Stimulated activated memory B cell treated with anti-CD40 and anti-IgM and Interleukin-4, amounts not matched to agents 10 μg/mL and 1 μg/mL and 100 μg/mL, for 72 hours (primary cell): Measurements from ENCODE around the gene RNU6-1.

Source experiments
- ATAC-seq: fragments of 150-1000 bp; cut with Tn5 transposase; 2 replicates; pipeline ENCODE4 v1.10.0; 2021
- H3K27ac Mint-ChIP-seq: one replicate; pipeline ENCODE4 v1.8.0; 2022; ENCODE audit warnings: mild to moderate bottlenecking, mixed read lengths
- H3K27me3 Mint-ChIP-seq: one replicate; pipeline ENCODE4 v1.8.0; 2022; ENCODE audit warnings: mixed read lengths
- H3K36me3 Mint-ChIP-seq: one replicate; pipeline ENCODE4 v1.8.0; 2022; ENCODE audit warnings: mixed read lengths
- H3K4me1 Mint-ChIP-seq: one replicate; pipeline ENCODE4 v1.8.0; 2022; ENCODE audit warnings: mixed read lengths
- H3K4me3 Mint-ChIP-seq: one replicate; pipeline ENCODE4 v1.8.0; 2022; ENCODE audit warnings: mild to moderate bottlenecking, moderate library complexity, mixed read lengths
- H3K9me3 Mint-ChIP-seq: one replicate; pipeline ENCODE4 v1.8.0; 2022; ENCODE audit warnings: mixed read lengths

Gene RNU6-1

GRCh38 chr15:67822537-67823313, 17.1 kb downstream of the RNU6-1 start:
- H3K4me3 Mint-ChIP-seq = peak overlapping the region; percentile 26
- H3K4me1 Mint-ChIP-seq = peaks cover 54% of the 10 kb centered on the region

GRCh38 chr15:67821784-67822440, 17.9 kb downstream of the RNU6-1 start:
- H3K36me3 Mint-ChIP-seq = peaks cover 4% of the 10 kb centered on the region
- peaks cover 54% of the 10 kb centered on the region for H3K4me1 Mint-ChIP-seq
- H3K9me3 Mint-ChIP-seq = peaks cover 3% of the 10 kb centered on the region
- ATAC-seq = no peak
- H3K27ac Mint-ChIP-seq = no peak overlapping the region
- H3K27me3 Mint-ChIP-seq = peaks cover 92% of the 10 kb centered on the region
- peak overlapping the region; percentile 34 for H3K4me3 Mint-ChIP-seq

More at GRCh38 chr15:67822537-67823313, 17.1 kb downstream of the RNU6-1 start:
- H3K27ac Mint-ChIP-seq = no peak overlapping the region
- H3K27me3 Mint-ChIP-seq = peaks cover 85% of the 10 kb centered on the region
- H3K36me3 Mint-ChIP-seq = peaks cover 4% of the 10 kb centered on the region
- ATAC-seq = no peak
- peaks cover 3% of the 10 kb centered on the region for H3K9me3 Mint-ChIP-seq

GRCh38 chr15:67820992-67821783, 18.7 kb downstream of the RNU6-1 start:
- H3K36me3 Mint-ChIP-seq = peaks cover 4% of the 10 kb centered on the region
- H3K27ac Mint-ChIP-seq = no peak overlapping the region
- peaks cover 3% of the 10 kb centered on the region for H3K9me3 Mint-ChIP-seq
- no peak for ATAC-seq
- peaks cover 93% of the 10 kb centered on the region for H3K27me3 Mint-ChIP-seq
- H3K4me3 Mint-ChIP-seq = peak overlapping the region; percentile 34
- peaks cover 53% of the 10 kb centered on the region for H3K4me1 Mint-ChIP-seq

- no peak overlapping the region for H3K27ac Mint-ChIP-seq
- no peaks in the 10 kb centered on the region for H3K9me3 Mint-ChIP-seq
- H3K36me3 Mint-ChIP-seq = peaks cover 9% of the 10 kb centered on the region
- H3K27me3 Mint-ChIP-seq = peaks cover 85% of the 10 kb centered on the region
- ATAC-seq = no peak
- peaks cover 46% of the 10 kb centered on the region for H3K4me1 Mint-ChIP-seq
- H3K4me3 Mint-ChIP-seq = peak overlapping the region; percentile 18
These were observed 19.5 kb downstream of the RNU6-1 start for GRCh38 chr15:67820122-67820991.

GRCh38 chr15:67819636-67820035, 20.2 kb downstream of the RNU6-1 start:
- H3K9me3 Mint-ChIP-seq = no peaks in the 10 kb centered on the region
- no peak overlapping the region for H3K27ac Mint-ChIP-seq
- ATAC-seq = no peak
- H3K36me3 Mint-ChIP-seq = peaks cover 16% of the 10 kb centered on the region
- no peak overlapping the region for H3K4me3 Mint-ChIP-seq
- H3K27me3 Mint-ChIP-seq = peaks cover 81% of the 10 kb centered on the region
- H3K4me1 Mint-ChIP-seq = peaks cover 44% of the 10 kb centered on the region

GRCh38 chr15:67818464-67818863, 21.4 kb downstream of the RNU6-1 start:
- ATAC-seq = no peak
- Mint-ChIP-seq H3K4me3 (no peak overlapping the region), H3K36me3 (peaks cover 12% of the 10 kb centered on the region), H3K27ac (no peak overlapping the region), H3K9me3 (no peaks in the 10 kb centered on the region), H3K4me1 (peaks cover 33% of the 10 kb centered on the region), H3K27me3 (peaks cover 69% of the 10 kb centered on the region)

- peaks cover 12% of the 10 kb centered on the region for H3K36me3 Mint-ChIP-seq
- no peaks in the 10 kb centered on the region for H3K9me3 Mint-ChIP-seq
- no peak overlapping the region for H3K4me3 Mint-ChIP-seq
- no peak overlapping the region for H3K27ac Mint-ChIP-seq
- no peak for ATAC-seq
- peaks cover 52% of the 10 kb centered on the region for H3K27me3 Mint-ChIP-seq
- peaks cover 18% of the 10 kb centered on the region for H3K4me1 Mint-ChIP-seq
These were observed 23.2 kb downstream of the RNU6-1 start for GRCh38 chr15:67816668-67817067.

- no peak for ATAC-seq
- Mint-ChIP-seq H3K27me3 (peaks cover 37% of the 10 kb centered on the region), H3K4me3 (no peak overlapping the region), H3K4me1 (peaks cover 3% of the 10 kb centered on the region), H3K36me3 (peaks cover 12% of the 10 kb centered on the region), H3K9me3 (no peaks in the 10 kb centered on the region), H3K27ac (no peak overlapping the region)
These were observed 24.7 kb downstream of the RNU6-1 start for GRCh38 chr15:67815036-67815592.

GRCh38 chr15:67813104-67813634, 26.7 kb downstream of the RNU6-1 start:
- no peak for ATAC-seq
- H3K36me3 Mint-ChIP-seq = peaks cover 20% of the 10 kb centered on the region
- peaks cover 17% of the 10 kb centered on the region for H3K27me3 Mint-ChIP-seq
- no peak overlapping the region for H3K4me3 Mint-ChIP-seq
- H3K4me1 Mint-ChIP-seq = no peaks in the 10 kb centered on the region
- no peaks in the 10 kb centered on the region for H3K9me3 Mint-ChIP-seq
- no peak overlapping the region for H3K27ac Mint-ChIP-seq

GRCh38 chr15:67812241-67812644, 27.6 kb downstream of the RNU6-1 start:
- no peaks in the 10 kb centered on the region for H3K9me3 Mint-ChIP-seq
- H3K36me3 Mint-ChIP-seq = peaks cover 27% of the 10 kb centered on the region
- H3K27ac Mint-ChIP-seq = no peak overlapping the region
- ATAC-seq = no peak
- peaks cover 9% of the 10 kb centered on the region for H3K27me3 Mint-ChIP-seq
- no peaks in the 10 kb centered on the region for H3K4me1 Mint-ChIP-seq
- H3K4me3 Mint-ChIP-seq = no peak overlapping the region

GRCh38 chr15:67809866-67810265, 30.0 kb downstream of the RNU6-1 start:
- H3K36me3 Mint-ChIP-seq = peaks cover 28% of the 10 kb centered on the region
- no peaks in the 10 kb centered on the region for H3K4me1 Mint-ChIP-seq
- no peak overlapping the region for H3K4me3 Mint-ChIP-seq
- H3K27ac Mint-ChIP-seq = no peak overlapping the region
- no peaks in the 10 kb centered on the region for H3K27me3 Mint-ChIP-seq
- ATAC-seq = no peak
- no peaks in the 10 kb centered on the region for H3K9me3 Mint-ChIP-seq

- Mint-ChIP-seq H3K27ac (no peak overlapping the region), H3K9me3 (no peaks in the 10 kb centered on the region), H3K4me3 (no peak overlapping the region), H3K27me3 (no peaks in the 10 kb centered on the region), H3K36me3 (peaks cover 26% of the 10 kb centered on the region), H3K4me1 (no peaks in the 10 kb centered on the region)
- no peak for ATAC-seq
These were observed 30.4 kb downstream of the RNU6-1 start for GRCh38 chr15:67809441-67809840.

- H3K27ac Mint-ChIP-seq = no peak overlapping the region
- H3K27me3 Mint-ChIP-seq = no peaks in the 10 kb centered on the region
- H3K4me1 Mint-ChIP-seq = no peaks in the 10 kb centered on the region
- peaks cover 30% of the 10 kb centered on the region for H3K36me3 Mint-ChIP-seq
- no peak for ATAC-seq
- H3K4me3 Mint-ChIP-seq = no peak overlapping the region
- H3K9me3 Mint-ChIP-seq = no peaks in the 10 kb centered on the region
These were observed 31.0 kb downstream of the RNU6-1 start for GRCh38 chr15:67808821-67809220.

- Mint-ChIP-seq H3K4me3 (no peak overlapping the region), H3K27me3 (no peaks in the 10 kb centered on the region), H3K9me3 (no peaks in the 10 kb centered on the region), H3K4me1 (peaks cover 4% of the 10 kb centered on the region), H3K27ac (no peak overlapping the region), H3K36me3 (peaks cover 30% of the 10 kb centered on the region)
- ATAC-seq = no peak
These were observed 32.0 kb downstream of the RNU6-1 start for GRCh38 chr15:67807836-67808235.
